Activated CD4-positive, CD25-positive, alpha-beta regulatory T cell (primary cell): ENCODE measurements around the gene NTF3.

ENCODE experiments used
- DNase-seq, 4 experiments: peaks; one replicate each; lab custom pipeline; 2025; lab: John Stamatoyannopoulos, UW

NTF3 gene

DNA sequence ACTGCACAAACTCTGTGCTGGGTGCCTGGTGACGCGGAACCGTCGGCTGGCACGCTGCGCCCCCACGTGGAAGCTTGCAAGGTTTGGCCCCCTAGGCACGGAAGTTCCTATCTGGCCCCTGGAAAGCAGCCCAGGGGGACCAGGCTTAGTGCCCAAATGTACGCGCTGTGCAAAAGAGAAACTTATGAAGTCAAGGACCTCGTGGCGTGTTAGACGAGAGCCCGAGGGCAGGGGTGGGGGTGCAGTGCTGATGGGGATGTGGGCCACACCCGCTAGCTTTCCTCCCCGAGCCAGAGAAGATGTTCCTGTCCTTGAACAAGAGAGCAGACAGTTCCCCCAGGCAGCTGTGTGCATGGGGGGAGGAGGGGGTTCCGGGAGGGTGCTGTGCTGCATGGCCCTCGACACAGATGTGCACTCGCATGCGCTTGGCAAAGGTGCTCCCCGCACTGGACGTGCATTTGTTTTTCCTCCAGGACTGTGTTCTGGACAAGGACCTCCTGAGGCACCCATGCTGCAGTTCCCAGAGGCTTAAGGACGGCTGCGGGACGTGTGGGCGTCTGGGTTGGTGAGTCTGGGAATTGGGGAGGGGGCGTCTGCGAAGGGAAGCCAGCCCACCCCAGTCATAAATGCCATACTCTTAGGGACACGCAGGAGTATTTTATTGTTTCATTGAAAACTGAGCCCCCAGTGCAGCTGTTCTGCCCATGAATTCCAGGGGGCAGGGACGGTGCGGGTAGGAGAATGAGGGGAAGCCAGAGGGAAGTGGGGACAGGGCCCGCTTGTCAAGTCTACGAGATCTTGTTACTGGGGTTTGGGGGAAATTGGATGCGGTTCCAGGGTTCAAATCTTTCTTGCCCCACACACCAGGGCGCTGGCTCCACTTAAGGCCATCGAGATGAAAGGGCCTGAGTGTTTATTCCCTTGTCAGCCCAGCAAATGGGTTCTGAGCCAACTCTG lies 80.0 kb downstream of the NTF3 start:
- no peak for DNase-seq

GRCh38 chr12:5512601-5512970 lies 80.7 kb downstream of the NTF3 start:
- no peak for DNase-seq

DNA sequence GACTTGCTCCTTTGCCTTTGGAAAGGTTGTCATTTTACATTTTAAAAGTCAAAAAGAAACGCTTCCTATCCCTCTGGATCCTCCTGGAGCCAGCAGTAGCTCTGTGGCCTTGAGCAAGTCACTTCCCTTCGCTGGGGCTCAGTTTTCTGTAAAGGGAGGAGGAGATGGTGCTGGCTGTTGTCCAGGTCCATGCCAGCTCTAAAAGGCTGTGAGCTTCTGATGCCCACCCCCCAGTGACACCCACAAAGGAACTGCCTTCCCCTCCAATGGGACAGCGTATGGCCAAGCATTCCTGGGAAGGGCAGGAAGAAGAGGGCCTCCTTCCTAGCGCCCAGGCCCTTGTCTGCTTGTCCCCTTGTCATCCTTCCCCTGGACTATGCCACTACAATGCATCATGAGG lies 81.5 kb downstream of the NTF3 start:
- DNase-seq: no peak

DNA sequence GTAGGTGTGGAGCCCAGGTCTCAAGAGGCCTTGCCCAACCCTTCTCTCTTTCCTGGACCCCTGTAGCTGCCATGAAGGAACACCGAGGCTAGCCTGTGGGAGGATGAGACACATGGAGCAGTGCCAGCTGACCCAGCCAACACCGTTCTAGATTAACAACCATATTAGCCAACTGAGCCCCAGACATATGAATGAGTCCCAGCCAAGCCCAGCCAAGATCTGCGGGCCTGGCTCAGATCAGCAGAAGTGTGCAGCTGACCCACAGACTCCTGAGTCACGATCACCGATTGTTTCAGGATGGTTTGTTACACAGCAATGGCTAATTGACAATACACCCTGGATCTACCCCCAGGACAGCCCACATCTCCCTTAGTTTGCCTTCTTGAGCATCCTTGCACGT lies 82.1 kb downstream of the NTF3 start:
- DNase-seq: no peak

GRCh38 chr12:5514545-5514944 lies 82.6 kb downstream of the NTF3 start:
- no peak for DNase-seq

- DNase-seq: no peak
These were observed 83.5 kb downstream of the NTF3 start for GRCh38 chr12:5515458-5515857.

DNA sequence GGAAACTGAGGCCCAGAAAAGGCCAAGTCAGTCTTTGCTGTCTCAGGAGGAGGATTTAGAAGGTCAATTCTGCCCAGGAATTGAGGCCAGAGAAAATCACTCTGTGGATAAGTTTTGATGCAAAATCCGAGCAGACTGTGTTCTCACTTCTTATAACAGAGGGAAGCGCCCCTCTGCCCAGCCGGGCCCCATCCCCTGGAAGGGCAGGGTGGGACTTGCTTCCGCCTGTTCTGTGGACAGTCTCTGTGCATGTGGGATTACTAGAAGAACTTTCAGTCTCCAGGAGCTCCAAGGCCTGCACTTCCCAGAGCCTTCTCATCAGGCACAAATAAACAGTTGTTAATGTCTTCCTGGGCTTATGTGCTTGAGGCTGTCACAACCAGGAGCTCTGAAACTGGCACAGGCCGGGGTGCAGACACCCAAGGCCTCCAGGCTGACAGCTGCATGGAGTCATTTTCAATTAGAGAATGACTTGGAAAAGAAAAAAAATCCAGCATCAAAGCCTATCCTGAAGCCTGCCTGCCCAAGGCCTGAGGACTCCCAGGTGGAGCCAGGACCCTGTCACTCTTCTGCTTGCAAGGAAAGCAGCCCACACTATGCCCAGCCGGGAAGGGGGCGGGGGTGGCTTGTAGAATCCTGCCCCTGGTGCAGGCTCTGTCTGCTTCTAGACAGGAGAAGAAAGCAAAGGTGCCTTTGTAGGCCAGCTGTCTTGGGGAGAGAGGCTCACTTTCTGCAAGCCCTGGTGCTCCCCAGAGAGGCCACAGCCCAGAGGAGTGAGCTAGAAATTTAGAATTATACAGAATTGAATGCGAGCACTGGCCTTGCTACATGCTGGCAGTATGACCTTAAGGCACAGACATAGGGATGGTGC lies 84.7 kb downstream of the NTF3 start:
- DNase-seq: no peak

- no peak for DNase-seq
These were observed 86.9 kb downstream of the NTF3 start for GRCh38 chr12:5518584-5519365.

DNA sequence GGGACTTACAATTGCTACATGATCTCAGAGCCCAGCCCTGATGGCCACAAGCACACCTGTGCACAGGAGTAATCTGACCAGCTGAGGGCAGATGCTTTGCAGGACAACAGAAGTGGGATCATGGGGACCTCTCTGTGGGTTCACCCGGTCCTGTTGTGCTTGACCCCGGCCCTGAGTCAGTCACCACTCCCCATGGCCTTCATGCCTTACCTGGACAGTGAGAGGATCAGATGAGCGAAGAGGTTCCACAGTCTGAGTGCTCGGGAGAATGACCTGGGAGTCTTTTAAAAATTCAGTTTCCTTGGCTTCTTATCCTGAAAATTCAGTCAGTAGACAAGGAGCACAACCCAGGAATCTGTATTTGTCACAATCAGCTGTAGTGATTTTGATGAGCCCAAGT lies 88.1 kb downstream of the NTF3 start:
- DNase-seq: no peak

DNA sequence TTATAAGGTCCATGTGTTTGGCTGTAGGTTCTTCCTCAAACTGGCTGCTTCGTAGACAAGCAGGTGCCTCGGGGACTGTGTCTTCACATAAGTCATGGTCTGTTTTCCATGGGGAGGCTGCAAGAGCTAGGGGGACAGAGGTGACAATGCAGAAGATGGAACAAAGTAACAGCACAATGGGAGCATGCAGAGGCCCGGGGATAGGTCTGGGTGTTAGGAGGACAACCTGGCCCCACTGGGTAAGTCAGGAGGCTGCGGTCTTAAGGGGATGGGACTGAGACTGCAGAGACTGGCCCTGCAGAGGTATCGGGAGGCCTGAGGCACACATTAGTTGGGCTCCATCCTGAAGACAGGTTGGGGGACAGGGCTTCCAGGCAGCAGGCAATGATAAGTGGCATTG lies 88.9 kb downstream of the NTF3 start:
- no peak for DNase-seq

- no peak for DNase-seq
These were observed 89.8 kb downstream of the NTF3 start for GRCh38 chr12:5521456-5522325.

- no peak for DNase-seq
These were observed 90.8 kb downstream of the NTF3 start for GRCh38 chr12:5522432-5523335.

GRCh38 chr12:5523396-5524115 lies 91.6 kb downstream of the NTF3 start:
- DNase-seq: no peak

DNA sequence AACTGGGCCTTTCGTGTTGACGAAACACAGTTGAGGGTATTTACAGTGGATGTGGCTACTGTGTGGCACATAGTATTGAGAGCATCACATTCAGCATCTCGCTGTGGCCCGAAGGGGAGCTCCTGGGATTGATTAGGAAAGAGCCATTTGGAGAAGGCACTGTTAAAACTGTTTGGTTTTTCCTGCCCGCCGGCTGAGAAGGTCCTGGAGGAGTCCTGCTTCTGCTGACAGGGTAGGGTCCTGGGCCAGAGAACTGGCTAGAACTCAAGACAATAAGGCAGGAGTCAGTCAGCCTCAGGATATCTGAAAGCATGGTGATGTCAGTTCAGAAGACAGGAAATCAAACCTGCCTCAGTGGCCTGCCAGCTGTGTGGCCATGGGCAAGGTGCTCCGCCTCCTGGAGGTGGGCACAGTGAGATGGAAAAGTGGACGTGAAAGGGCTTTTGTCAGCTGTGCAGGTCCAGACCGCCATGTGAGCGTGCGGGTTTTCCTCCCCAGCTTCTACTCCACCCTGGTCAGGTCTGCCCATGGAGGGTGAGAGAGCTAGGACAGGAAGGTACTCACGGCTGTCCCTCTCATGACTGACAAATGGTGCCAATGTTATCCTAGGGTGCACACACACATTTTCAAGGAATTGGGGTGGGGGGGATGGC lies 92.3 kb downstream of the NTF3 start:
- DNase-seq: no peak

GRCh38 chr12:5524769-5525436 lies 93.0 kb downstream of the NTF3 start:
- no peak for DNase-seq

DNA sequence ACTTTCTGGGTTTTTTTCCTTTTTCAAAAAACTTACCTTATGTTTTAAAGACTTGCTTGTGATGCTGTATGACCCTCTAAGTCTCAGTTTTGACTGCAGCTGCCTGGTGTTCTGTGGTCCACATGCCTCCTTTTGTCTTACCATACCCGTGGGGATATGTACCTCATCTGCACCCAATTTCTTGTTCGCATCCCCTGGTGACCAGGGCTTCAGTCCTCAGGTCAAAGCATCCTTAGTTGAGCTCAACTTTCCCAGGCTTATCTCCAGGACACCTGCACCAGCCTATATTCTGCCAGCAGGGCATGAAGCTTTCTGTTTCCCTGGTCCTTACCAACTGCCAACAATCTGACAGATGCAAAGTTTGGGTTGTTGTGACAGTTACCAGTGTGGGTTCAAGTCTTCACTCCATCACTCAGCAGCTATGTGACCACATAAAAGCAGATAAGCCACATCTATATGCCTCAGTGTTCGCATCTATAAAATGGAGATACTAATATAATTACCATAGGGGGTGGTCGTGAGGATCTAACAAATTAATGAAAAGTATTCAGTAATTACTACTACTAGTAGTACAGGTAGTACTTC lies 94.0 kb downstream of the NTF3 start:
- DNase-seq: no peak

DNA sequence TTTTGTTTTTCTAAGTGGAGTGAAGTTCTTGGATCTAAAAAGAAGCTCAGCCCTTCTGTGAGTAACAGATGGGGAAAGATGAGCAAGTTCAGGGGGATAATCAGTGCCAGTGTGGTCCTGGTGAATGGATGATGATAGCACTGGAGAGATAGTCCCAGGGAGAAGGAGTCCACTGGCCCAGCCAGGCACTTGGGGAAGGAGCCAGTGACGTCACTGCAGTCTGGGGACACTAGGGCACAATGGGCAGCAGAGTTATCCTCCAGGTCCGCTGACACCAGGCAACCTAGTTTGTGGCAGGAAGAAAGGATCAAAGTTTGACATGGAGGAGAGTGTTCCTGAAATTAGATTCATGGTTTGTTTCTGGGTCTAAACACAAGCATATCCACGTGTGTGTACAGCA lies 101.5 kb downstream of the NTF3 start:
- DNase-seq: no peak
